ENCODE data around the gene RFXANK.

DNA sequence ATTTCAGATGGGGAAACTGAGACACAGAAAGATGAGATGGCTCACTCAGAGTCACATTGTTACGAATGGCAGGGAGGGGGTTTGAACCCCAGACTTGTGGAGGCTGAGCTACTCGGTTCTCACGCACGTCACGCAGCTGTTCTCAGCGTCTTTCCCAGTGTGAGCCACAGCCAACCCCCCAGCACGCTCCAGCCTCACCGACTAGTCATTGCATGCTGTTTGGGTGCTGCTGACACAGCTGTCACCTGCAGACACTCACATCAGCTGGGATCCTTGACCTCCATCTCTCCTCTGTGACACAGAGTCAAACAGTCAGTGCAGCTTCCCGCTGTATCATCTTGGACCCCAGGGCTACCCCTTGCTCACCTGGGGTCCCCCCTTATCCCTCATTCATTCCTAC lies 17.3 kb downstream of the RFXANK start:
- TF ChIP-seq, protein P1, sequence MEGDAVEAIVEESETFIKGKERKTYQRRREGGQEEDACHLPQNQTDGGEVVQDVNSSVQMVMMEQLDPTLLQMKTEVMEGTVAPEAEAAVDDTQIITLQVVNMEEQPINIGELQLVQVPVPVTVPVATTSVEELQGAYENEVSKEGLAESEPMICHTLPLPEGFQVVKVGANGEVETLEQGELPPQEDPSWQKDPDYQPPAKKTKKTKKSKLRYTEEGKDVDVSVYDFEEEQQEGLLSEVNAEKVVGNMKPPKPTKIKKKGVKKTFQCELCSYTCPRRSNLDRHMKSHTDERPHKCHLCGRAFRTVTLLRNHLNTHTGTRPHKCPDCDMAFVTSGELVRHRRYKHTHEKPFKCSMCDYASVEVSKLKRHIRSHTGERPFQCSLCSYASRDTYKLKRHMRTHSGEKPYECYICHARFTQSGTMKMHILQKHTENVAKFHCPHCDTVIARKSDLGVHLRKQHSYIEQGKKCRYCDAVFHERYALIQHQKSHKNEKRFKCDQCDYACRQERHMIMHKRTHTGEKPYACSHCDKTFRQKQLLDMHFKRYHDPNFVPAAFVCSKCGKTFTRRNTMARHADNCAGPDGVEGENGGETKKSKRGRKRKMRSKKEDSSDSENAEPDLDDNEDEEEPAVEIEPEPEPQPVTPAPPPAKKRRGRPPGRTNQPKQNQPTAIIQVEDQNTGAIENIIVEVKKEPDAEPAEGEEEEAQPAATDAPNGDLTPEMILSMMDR (IDR thresholded peaks at IDR 0.05): no peak
- TF ChIP-seq EZH2 (IDR thresholded peaks at IDR 0.05) (no peak), EZH2phosphoT487 (IDR thresholded peaks at IDR 0.05) (no peak)

Data from neural progenitor cell (in vitro differentiated cells).